Fibroblast of skin of left quadriceps (primary cell): ENCODE measurements around the gene MSANTD1.

Source experiments
- DNase-seq, 2 experiments: peaks; one replicate each; pipeline ENCODE4 v3.0.0-alpha.2; 2013; ENCODE audit warnings: low read depth in 2 of 2

The MSANTD1 gene

DNA sequence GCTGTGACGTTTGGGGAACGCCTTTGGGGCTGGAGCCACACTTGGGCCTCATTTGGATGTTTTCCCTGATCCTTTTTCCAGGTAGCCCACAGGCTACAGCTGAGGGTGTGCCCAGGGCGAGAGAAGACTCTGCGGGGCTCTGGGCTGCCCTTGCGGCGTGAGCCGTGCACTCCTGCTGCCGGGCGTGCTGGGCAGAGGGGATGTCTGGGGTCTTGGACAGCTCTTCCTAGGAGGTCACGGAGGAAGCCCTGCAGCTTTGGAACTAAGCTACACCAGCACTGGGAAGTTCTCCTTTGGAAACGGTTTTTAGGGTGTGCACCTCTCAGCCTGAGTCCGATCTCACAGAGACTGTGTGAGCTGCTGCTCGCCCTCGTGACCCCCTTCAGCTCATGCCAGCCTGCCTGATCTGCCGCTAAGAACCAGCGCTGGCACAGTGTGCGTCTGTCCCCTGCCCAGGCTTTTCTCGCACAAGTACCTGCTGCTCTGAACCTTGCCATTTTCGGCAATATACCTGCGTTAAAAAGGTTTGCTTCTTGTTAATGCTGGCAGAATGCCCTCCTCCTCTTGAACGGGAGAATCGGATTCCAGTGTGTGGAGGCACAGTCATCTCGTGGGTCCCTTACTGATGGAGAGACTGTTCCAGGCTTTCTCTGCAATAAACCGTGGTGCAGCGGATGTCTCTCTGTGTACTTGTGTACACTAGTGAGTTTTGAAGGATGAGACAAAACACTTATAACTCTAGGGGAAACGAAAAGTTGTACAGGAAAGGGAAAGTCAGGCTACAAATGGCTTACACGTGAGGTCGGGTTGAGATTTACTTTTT lies 14.3 kb downstream of the MSANTD1 start:
- DNase-seq: no peak

DNA sequence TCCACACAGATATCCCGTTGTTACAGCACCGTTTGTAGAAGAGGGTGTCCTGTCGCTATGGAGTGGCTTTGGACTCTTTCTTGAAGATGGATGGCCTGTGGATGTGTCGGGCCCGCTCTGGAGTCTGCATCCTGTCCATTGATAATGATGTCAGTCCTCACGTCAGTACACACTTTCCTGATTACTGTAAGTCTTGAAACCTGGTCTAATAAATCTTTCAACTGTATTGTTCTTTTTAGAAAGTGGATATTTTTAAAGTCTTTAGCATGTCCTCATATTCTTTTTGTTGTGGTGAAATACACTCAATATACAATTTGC lies 14.9 kb downstream of the MSANTD1 start:
- no peak for DNase-seq

DNA sequence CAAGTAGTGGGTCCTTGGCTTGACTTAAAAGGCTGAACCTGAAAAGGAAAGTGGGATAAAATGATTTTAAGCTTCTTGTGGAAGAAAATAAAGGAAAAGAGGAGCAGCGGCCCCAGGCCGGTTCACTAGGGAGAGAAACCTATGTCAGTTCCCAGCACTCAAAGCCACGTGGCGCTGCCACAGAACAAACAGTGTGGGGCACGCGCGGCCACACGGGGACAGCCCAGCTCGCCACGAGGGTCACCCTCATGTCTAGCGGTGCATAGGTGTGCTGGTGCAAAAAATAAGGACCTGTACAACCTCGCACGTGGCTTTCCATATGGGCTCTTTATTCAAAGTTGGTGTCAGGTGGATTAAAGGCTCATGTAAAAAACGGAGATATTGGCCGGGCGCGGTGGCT lies 17.1 kb downstream of the MSANTD1 start:
- DNase-seq: no peak

DNA sequence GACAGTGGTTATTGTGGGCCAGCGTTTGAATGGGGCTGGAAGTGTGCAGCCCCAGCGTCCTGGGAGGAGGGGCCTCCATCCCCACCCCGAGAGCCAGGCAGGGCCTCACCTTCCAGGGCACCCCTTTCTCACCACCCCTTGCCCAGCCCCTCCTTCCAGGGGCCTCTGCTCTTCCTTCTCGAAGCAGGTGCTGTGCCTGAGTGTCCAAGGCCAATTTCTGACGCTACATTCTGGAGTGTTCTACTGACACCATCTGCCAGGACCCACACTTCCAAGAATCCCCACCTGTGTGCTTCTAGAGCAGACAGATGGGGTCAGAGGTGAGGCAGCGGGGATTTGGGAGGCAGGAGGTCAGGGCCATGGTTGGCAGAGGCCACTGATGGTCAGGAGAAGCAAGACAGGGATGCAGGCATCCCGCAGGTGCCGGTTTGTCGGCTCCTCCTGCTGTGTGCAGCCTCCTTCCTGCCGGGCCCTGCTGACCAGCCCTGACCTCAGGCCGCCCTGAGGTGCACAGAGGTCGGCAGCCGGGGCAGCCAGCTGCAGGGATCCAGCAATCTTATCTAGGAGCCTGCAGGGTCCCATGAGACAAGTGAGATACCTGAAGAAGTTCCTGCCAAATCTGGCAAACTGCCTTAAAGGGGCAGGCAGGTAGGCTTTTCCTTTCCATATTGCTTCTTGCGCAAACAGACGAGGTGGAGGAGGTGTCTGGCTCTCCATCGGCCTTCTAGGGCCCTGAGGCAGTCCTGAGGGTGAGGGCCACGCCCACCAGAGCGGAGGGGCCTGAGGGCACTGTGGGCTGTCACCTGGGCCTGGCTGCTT lies 18.8 kb downstream of the MSANTD1 start:
- DNase-seq: no peak

DNA sequence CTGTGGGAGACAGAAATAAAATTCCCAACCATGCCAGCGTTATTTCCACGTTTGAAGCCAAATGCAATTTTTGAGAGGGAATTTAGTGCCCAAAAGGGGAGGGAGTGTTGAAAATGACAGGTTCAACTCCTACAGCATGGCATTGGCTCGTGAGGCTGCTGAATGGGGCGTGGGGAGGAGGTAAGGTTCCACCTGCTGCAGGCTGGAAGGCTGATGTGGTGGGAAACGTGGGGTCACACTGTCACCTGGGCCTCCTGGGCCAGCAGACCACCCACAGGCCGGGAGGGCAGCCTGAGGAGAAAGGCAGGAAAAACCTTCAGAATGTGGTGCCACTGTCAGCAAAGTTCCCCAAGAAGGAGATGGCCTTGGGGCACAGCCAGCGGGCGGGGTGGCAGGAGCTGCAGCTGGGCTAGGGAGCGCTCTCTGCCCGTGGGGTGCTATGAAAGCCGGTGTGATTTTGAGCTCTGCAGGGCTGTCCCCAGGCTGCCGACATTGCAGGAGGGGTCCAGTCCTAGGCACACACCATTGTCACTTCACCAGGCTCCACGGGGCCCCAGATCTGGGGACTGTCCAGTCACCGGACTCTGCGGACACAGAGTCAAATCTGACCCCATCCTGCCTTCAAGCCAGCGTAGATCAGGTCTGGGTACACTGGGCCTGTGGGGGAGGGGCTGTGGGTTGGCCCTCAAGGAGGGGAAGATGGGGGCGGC lies 19.6 kb downstream of the MSANTD1 start:
- DNase-seq: no peak

DNA sequence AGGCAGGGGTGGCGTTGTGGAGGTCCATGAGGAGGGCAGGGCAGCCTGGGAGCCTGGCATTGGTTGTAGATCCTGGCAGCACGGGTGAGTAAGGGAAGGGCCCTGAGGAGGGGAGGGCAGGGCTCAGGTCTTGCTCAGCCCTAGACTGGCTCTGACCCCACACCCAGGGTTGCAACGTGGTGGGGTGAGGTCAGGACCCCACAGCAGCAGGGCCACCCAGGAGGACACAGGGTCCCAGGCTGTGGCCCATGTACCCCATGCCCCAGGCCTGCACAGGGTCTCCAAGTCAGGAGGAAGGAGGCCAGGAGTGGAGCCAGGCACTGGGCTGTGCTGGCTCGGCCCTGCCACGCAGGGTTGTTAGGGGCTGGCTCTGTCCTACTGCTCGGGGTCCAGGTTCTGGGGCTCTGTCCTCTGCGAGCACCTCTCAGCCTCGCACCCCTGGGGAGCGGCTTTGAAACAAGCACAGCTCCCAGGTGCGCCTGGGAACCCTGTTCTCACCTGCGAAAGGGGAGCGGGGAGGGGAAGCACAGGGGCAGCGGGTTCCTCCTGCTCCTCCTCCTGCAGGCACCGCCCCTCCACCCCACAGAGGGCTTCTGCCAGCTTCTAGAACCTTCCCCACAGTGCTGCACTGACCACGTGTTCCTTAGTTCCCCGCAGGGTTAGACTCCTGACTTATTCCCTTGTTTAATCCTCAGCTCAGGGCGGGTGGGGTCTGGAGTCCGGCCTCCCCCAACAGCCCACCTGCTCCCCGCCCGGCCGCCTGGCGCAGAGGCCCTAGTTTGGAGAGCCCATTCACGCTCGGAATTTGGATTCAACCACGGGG lies 20.4 kb downstream of the MSANTD1 start:
- DNase-seq: no peak

DNA sequence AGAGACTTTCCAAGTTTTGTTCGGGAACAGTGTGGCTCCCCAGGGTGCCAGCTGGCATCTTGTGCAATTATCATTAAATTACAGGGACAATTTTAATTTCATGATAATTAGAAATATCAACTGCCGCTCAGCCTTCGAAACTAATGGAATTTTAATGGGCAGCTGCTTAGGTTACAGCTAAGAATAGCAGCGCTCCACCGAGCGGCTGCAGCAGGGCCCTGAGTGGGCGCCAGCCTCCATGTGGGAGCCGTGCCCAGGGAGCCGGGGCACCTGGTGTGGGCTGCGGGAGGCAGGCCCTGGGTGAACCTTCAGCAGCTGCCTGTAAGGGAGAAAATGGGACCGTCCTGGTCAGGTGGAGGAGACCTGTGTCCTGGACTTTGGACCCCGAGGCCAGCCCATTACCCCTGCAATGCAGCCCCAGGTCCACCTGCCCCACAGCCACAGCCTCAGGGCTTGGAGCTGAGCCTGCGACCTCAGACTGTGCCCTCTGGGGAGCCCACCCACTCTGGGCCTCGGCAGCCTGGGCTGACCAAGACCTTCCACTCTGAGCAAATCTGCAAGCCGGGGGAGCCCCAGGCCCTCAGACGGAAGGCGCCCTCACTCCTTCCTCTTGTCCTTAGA lies 21.1 kb downstream of the MSANTD1 start:
- no peak for DNase-seq

DNA sequence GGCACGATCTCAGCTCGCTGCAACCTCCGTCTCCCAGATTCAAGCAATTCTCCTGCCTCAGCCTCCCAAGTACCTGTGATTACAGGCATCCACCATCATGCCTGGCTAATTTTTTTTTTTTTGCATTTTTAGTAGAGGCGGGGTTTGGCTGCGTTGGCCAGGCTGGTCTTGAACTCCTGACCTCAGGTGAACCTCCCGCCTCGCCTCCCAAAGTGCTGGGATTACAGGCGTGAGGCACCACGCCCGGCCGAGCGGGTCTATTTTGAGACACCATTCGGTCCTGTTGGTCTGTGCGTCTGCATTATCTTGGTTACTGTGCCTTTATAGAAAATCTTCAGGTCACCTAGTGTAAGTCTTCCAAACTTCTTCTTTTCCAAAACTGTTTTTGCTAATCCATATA lies 22.2 kb downstream of the MSANTD1 start:
- DNase-seq: no peak

DNA sequence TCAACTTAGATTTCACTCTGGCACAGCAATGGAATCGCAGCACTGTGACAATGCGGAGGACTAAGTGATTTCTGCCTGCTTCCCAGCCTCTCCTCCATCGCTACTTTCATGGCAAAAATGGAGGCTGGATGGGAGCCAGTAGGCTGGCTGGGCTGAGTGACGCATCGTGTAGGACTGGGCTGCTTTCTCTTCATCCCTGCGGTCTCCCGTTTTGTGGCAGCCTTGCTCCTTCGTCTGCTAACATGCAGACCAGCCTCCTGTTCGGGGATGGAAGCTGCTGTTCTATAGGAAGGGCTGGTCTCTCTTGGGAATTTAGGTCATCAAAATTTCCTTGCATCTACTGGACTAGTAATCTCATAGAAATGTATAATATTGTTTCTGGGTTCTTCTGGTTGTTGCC lies 28.0 kb downstream of the MSANTD1 start:
- peak in 1 of 2 experiments; percentile 12 for DNase-seq

DNA sequence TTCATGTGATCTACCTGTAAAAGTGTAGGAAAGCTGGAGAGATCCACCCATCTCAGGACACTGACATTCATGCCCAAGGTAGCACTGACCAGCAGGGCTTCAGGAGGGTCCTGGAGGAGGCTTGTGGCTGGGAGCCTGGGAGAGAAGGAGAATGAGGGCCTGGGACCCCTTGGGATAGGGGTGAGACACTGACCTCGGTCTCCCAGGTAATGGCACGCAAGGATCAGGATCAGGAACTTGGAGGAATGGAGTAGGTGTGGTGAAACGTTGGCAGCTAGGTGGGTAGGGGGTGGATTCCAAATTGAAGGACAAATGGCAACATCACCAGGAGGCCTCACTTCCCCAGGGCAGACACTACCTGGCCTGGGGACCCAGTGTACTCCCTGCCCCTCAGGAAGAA lies 31.5 kb downstream of the MSANTD1 start:
- DNase-seq: no peak

DNA sequence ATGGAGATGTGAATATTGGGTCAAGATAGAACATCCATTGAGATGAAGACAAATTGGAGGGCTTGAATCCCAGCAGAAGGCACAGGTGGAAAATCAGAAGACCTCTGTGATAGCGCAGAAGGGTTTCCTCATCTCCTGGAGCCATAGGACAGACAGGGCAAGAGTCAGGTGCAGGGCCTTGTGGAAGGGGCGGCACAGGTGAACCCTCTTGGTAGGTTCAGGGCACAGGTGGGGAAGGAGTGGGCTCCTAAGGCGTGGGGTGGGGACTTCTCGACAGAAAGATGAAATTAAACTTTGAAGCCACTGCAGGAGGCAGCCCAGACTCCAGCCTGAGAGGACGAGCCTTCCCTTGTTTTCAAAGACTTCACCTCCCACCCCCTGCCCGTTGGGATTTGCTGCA lies 34.5 kb downstream of the MSANTD1 start:
- DNase-seq: no peak

DNA sequence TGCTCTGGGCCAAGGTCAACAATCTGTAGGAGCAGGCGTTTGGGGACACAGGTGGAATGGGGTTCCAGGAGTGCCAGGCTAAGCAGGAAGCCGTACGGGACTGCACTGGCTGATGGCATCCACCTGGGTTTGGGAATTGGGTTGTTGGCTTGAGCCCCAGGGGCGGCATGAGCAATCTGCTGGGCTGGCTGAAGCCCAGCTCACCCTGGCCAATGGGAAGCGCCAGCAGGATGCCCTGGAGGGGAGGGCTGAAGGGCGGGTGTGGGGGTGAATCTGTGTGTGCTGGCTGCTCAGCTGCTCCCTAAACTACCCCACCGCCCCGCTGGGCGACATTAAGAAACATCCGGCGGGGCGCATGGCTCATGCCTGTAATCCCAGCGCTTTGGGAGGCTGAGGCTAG lies 35.0 kb downstream of the MSANTD1 start:
- DNase-seq: no peak

DNA sequence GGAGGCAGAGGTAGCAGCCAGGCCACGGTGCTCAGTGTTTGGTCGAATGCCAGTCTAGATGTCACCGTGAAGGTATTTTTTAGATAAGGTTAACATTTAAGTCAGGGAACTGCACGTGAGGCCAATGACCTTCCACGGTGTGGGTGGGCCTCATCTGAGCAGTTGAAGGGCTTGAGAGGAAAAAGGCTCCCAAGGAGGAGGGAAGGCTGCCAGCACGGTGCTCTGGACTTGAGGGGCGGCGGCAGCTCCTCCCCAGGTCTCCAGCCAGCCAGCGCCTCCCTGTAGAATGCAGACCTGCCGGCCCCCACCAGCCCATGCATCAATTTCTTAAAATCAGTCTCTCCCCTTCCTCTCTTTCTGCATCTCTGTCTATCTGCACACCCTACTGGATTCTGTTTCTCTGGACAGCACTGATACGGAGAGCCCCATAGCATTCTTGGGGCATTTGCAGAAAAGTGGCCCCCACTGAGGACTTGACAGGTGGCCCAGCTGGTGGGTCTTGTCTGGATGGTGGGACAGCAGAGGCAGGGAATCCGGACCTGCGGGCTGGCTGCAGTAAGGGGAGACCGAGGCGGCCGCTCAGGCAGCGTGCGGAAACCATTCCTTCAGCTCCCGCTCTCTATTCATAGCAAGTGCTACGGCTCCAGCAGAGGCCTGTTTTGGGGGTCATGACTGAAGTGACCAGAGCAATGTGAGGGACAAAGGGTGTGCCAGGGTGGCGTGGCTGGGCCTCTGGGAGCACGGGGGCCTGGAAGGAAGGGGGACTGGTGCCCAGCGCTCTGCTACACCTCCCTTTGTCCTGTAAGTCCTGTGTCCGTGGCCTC lies 36.0 kb downstream of the MSANTD1 start:
- no peak for DNase-seq

DNA sequence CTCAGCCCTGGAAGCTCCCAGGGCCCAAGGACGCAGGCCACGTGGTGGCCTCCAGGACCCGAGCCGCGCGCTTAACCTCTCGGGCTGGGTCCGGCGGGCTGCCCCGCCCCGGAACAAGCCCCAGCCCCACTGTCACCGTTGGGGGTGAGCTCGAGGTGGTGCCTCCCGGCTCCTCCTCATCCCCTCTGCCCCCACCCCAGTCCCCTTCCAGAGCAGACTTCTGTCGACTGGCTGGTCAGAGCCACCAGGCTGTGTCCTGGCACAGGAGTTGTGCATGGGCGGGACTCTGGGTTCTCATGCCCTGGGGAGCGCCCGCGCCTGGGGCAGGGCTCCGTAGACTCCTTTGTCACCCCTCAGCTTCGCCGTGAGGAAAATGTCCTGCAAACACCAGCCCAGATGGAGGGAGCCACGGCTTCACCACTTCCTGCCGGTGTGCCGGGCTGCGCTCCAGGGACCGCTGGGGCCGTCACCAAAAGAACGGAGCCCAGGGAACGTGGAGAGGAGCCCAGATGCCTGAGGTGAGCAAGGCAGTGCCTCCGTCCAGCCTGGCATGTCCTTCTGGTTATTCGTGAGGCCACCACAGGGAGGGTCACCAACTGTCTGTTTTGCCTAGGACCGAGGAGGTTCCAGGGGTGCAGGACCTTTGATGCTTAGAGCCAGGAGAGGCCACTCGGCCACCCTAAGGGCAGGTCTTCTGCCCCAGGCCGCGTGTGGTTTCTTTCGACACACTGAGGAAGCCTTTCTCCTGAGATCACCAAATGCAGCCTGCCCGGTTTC lies 36.8 kb downstream of the MSANTD1 start:
- DNase-seq: no peak

DNA sequence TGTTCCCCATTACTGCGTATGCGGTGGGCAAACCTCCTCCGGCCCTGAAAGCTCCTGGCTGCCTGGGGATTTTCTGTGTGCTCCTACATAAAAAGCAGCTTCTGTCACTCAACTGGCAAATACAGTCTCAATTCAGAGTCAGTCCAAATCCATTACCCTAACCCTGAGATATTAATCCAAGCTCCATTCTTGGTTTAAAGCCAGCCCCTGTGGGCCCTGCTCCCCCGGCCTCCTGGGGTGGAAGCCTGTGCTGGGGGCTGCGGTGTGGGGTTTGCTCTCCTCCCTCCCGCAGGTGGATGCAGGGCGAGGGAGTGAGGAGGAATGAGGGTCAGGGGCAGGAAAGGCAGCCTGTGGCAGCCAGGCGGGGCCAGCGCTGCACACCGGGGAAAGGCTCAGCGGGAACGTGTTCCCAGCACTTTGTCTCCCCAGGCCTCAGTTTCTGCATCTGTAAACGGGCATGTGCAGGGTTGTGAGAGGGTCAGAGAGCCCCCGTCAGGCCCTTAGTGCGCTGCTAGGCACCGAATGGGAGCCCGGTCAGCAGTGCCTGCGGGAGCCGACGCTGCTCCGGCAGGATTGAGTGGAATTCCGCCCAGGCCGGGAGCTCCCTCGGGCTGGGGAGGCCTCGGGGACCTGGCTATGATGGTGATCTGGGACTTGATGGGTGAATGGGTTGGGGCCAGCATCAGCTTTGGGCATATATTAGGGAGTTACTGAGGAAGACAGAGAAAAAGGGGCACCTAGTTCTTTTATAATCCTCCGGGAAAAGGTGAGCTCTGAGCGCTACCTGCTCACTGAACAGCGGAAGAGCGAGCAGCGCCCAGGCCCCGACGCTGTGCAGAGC lies 37.6 kb downstream of the MSANTD1 start:
- no peak for DNase-seq

DNA sequence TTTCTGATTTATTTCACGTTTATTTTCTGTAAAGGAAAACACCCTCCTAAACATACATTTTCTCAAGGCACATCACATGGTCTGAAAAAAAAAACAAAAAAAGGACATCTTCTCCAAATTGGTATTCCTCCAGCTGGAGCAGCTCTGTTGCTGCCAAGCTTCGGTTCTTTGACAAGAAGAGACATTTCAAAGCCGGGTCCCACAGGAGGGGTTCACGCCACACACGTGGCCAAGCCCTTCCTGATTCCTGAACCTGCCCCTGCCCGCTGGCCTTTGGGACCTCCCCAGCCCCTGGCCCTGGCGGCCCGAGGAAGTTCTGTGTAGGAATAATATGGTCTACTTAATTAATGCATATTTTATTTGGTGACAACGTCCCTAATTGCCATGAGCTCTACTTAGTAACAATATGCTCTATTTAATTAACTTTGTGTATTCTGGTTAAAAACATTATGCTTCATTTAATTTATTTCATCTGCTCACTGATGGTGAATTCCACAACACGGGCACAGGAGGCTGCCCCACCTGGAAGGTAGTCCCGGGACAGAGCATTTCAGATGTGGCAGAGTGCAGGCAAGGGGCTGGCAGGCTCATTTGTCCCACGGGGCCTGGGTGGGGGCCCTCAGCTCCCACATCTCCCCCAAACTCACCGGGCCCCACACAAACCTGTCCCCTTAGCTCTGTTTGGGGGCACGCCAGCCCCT lies 38.5 kb downstream of the MSANTD1 start:
- DNase-seq: no peak

DNA sequence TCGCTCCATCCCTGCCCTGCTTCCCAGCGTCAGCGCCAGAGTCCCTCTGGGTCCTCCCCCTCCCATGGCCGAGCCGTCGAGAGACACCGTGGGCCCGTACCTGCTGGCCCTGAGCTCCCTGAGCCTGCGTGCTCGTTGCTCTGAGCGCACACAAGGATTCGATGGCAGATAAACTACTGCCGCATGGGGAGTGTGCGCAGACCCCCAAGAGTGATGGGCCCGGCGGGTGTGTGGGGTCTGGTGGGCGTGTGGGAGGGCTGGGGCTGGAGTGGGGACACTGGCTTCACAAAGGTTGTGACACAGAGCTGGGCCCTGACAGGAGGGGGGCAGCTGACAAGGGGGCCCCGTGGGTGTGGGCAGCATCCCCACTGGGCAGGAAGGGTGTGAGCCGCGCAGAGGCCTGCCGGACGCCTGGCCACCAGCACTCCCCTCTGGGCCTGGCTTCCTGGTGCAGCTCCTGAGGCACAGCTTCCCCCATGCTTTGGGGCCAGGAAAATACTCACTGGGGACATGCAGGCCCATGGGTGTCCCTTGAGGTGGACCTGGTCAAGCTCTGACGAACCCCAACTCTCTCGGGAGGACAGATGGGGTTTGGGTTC lies 39.1 kb downstream of the MSANTD1 start:
- DNase-seq: no peak
